Mucosa of descending colon (tissue), 3 donors: ENCODE data around the gene AFMID. TPM values are rescaled to one million over a fixed set of nuclear protein-coding genes. Genes with fewer than 3 reads are reported as not detected.

Experiments used
- ATAC-seq: fragments of 200-7000 bp; cut with Tn5 transposase; one replicate; pipeline ENCODE4 v1.9.1; 2020; ENCODE audit warnings: mild to moderate bottlenecking, moderate library complexity
- DNase-seq, 3 donors: peaks; one replicate each; pipeline ENCODE4 v3.0.0-alpha.2; 2020
- H3K36me3 ChIP-seq: fragments of 200-600 bp; one replicate; pipeline ENCODE4 v1.8.0; 2021; ENCODE audit warnings: low read depth, mild to moderate bottlenecking
- H3K4me1 ChIP-seq: fragments of 200-600 bp; one replicate; pipeline ENCODE4 v1.8.0; 2021; ENCODE audit warnings: low read depth, mild to moderate bottlenecking
- H3K4me3 ChIP-seq: fragments of 200-600 bp; one replicate; pipeline ENCODE4 v1.8.0; 2021; ENCODE audit warnings: mild to moderate bottlenecking
- H3K9me3 ChIP-seq: fragments of 200-600 bp; one replicate; pipeline ENCODE4 v1.8.0; 2021; ENCODE audit warnings: mild to moderate bottlenecking
- CTCF ChIP-seq: fragments of 200-600 bp; IDR thresholded peaks from one replicate; pipeline ENCODE4 v1.8.0; 2022; ENCODE audit warnings: antibody characterized with exemption, mild to moderate bottlenecking
- intact Hi-C, 2 donors: fragments of 100-400 bp; cut with DNase I in 1 of 2; cut with micrococcal nuclease in 1 of 2; formaldehyde crosslinking; loops; one replicate each; pipeline versions ENCODE4 v1.11.0 to v1.11.1; 2022; cut with DNase I, micrococcal nuclease
- total RNA-seq, 3 donors: library from RNA; stranded (reverse); fragmentation: NEBNext Ultra II Directional in 2 of 3; extraction: Animal tissue kit (Norgen Biotek cat#: 25700) in 2 of 3; gene quantifications; one replicate each; pipeline versions ENCODE4 v1.2.1 to v1.2.4, GENCODE V29; 2021 to 2023
- donor health status: DM: no; HTN: no; CAD: no; lungs with moderate emphysema.
- donor health status: DM: no; HTN: no; CAD: no.
- donor health status: DM: no; HTN: yes; CAD: no.

AFMID gene
- total RNA-seq, 3 donors from 2014 or later = 14.2 to 39.9 (median 27.9) TPM

DNA sequence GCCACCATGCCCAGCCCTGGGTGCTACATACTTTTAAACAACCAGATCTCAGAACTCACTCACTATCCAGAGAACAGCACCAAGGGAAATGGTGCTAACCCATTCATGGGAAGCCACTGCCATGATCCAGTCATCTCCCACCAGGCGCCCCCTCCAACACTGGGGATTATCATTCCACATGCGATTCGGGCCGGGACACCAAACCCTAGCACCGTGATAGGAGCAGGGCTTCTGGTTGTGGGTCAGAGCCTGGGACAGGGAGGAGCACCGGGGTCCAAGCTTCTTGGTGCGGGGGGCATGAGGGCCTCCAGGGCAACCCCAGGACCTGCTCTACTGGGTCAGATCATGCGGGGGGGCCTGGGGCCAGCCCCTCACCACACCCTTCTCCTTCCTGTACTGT lies 48.7 kb downstream of the AFMID start:
- no peaks in the 10 kb centered on the region for H3K4me1 ChIP-seq
- no peaks in the 10 kb centered on the region for H3K9me3 ChIP-seq
- DNase-seq (no peak), ATAC-seq (no peak)
- no peak overlapping the region for H3K4me3 ChIP-seq
- intact Hi-C loops = no loop called here
- no peaks in the 10 kb centered on the region for H3K36me3 ChIP-seq
- TF ChIP-seq CTCF = no peak

- Histone ChIP-seq H3K36me3 (no peaks in the 10 kb centered on the region), H3K9me3 (no peaks in the 10 kb centered on the region), H3K4me3 (no peak overlapping the region), H3K4me1 (no peaks in the 10 kb centered on the region)
- no peak for TF ChIP-seq CTCF
- ATAC-seq = no peak
- intact Hi-C loops = no loop called here
- DNase-seq = no peak
These were observed 49.4 kb downstream of the AFMID start for GRCh38 chr17:78236362-78237127.

DNA sequence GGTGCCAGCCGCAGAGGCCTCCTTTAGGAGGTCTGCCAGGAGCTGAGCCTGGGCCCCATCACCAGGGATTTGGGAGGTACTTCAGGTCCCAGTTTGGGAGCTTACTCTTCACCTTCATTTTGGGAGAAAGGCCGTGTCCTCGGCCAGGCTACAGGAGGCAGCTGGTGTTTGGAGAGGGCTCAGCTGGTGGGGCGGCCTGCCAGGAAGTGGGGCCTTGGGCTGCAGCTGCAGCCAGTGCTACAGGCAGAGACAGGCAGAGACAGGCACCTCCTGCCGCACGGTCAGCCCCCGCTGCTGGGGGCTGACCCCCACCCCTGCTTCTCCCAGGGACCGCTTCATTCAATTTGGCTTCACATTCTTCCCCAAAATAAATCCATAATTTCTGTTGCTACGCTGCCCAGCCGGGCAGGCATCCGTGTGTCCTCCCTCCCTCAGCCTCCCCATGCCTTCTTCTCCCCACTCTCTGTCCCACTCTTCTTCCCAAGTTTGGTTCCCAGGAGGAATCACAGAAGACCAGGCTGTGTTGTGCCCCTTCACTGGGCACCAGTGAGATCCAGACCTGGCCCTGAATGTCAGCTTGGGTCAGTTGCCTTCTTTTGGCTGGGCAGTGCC lies 50.3 kb downstream of the AFMID start:
- ATAC-seq (no peak), DNase-seq (no peak)
- no peaks in the 10 kb centered on the region for H3K36me3 ChIP-seq
- no peaks in the 10 kb centered on the region for H3K4me1 ChIP-seq
- intact Hi-C loops = no loop called here
- H3K4me3 ChIP-seq = no peak overlapping the region
- H3K9me3 ChIP-seq = no peaks in the 10 kb centered on the region
- no peak for TF ChIP-seq CTCF

DNA sequence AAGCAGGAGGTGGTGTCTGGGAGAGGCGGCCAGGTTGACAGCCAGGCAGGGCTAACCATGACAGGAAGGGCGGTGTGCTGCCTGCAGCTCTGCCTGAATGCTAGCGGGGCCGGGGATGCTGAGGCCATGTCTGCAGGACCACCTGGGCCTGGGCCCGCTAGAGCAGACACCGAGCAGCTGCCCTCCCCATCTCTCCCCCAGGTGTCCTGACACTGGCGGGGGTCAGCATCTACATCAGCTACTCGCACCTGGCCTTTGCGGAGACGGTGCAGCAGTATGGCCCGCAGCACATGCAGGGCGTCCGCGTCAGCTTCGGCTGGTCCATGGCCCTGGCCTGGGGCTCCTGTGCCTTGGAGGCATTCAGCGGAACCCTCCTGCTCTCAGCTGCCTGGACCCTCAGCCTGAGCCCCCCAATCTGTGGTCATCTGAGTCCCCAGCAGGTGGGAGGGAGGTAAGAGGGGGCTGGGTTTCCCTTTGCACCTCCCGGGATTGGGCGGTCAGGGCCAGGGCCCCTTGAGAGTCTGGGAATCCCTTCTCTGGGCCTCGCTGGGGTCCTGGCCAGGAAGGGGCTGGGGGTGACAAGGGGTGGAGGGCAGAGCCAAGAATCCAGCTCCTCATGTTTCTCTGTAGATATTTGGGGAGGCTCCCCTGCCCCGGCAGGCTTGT lies 51.8 kb downstream of the AFMID start:
- DNase-seq (no peak), ATAC-seq (no peak)
- no peak for TF ChIP-seq CTCF
- Histone ChIP-seq H3K4me1 (no peaks in the 10 kb centered on the region), H3K36me3 (no peaks in the 10 kb centered on the region), H3K4me3 (no peak overlapping the region), H3K9me3 (no peaks in the 10 kb centered on the region)
- intact Hi-C loops = no loop called here

DNA sequence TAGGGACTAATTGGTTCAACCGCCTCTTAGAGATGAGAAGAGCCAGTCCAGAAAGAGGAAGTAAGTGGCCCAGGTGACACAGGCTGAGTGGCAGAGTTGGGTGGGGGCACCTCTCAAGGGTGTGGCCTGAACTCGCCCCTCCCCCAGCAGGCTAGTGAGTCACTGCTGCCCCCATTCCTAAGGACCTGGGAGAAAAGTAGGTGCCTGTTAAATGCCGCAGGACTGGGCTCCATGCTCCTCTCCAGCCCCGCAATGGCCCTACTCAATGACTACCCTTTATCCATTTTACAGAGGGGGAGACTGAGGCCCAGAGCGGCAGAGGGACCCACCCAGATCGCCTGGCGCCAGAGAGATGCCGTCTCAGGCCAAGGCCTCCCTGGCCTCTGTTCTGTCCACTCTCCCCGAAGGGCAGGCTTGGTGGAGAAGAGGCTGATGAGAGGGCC lies 52.3 kb downstream of the AFMID start:
- intact Hi-C loops = no loop called here
- no peaks in the 10 kb centered on the region for H3K36me3 ChIP-seq
- H3K4me3 ChIP-seq = no peak overlapping the region
- peak; percentile 39 for ATAC-seq
- no peaks in the 10 kb centered on the region for H3K9me3 ChIP-seq
- H3K4me1 ChIP-seq = no peaks in the 10 kb centered on the region
- DNase-seq = no peak
- TF ChIP-seq CTCF = no peak
